Measurements from ENCODE around the gene LRRC1. TPM values are rescaled to one million over a fixed set of nuclear protein-coding genes. Genes with fewer than 3 reads are reported as not detected.

Gene LRRC1
- total RNA-seq, 1 experiment from 2014 or later, result 10.3 TPM

- Histone ChIP-seq H3K79me1 (ENCODE audit: insufficient read depth, low read depth, low read length, poor library complexity, severe bottlenecking) (no peaks in the 10 kb centered on the region), H3K4ac (ENCODE audit: low read depth, low read length) (no peak overlapping the region), H3K4me2 (ENCODE audit: insufficient read depth, insufficient read length, low read length) (no peak overlapping the region), H2AK5ac (ENCODE audit: insufficient read length, low read length) (no peak overlapping the region), H3K27ac (ENCODE audit: insufficient read length, low read depth, low read length) (no peak overlapping the region), H2BK12ac (ENCODE audit: insufficient read length, low read depth, low read length) (no peak overlapping the region), H2BK15ac (ENCODE audit: low read depth, low read length) (no peak overlapping the region), H3K14ac (ENCODE audit: insufficient read depth, low read length) (no peak overlapping the region), H3K9me3 (ENCODE audit: control insufficient read depth, low read depth, low read length) (no peaks in the 10 kb centered on the region), H3K27me3 (ENCODE audit: insufficient read depth, low read length) (no peaks in the 10 kb centered on the region), H3K18ac (ENCODE audit: insufficient read length, low read depth, low read length) (no peak overlapping the region), H3K79me2 (ENCODE audit: insufficient read depth, low read length) (no peaks in the 10 kb centered on the region), H3K23ac (ENCODE audit: insufficient read length, low read depth, low read length) (no peak overlapping the region), H3K9ac (ENCODE audit: extremely low read depth, insufficient read length, low read length) (no peak overlapping the region), H3K4me1 (ENCODE audit: insufficient read depth, low read length) (no peaks in the 10 kb centered on the region), H3K23me2 (ENCODE audit: insufficient read length, low read depth, low read length, poor library complexity, severe bottlenecking) (no peaks in the 10 kb centered on the region), H2BK5ac (ENCODE audit: insufficient read length, low read length) (no peak overlapping the region), H4K91ac (ENCODE audit: insufficient read length, low read depth, low read length) (no peak overlapping the region), H4K5ac (ENCODE audit: insufficient read length, low read depth, low read length) (no peak overlapping the region), H2AFZ (ENCODE audit: low read length) (no peak overlapping the region), H3K56ac (ENCODE audit: insufficient read length, low read depth, low read length) (no peak overlapping the region), H4K8ac (replicated peaks; ENCODE audit: insufficient read length, low read depth, low read length) (no peak overlapping the region), H4K20me1 (ENCODE audit: control insufficient read depth, insufficient read depth, insufficient read length) (no peaks in the 10 kb centered on the region), H2BK120ac (ENCODE audit: low read depth, low read length, poor library complexity, severe bottlenecking) (no peak overlapping the region), H3T11ph (ENCODE audit: low read length) (no peak overlapping the region), H2BK20ac (ENCODE audit: low read depth, low read length, poor library complexity, severe bottlenecking) (no peak overlapping the region)
- H3K9me3 Mint-ChIP-seq, result no peaks in the 10 kb centered on the region
- no peak overlapping the region for H3K27ac Mint-ChIP-seq
- H3K27me3 Mint-ChIP-seq (ENCODE audit: low read depth), result no peaks in the 10 kb centered on the region
- TF ChIP-seq CTCF (conservative IDR thresholded peaks at IDR 0.05), result no peak
- H3K4me3 Mint-ChIP-seq, result no peak overlapping the region
- peaks cover 2 to 3% of the 10 kb centered on the region in 2 experiments; a peak in 3 of 4 replicates for H3K4me1 Mint-ChIP-seq
- H3K36me3 Mint-ChIP-seq (ENCODE audit: insufficient read depth in 1 of 3, low read depth in 3 of 3), result no peaks in the 10 kb centered on the region
- WGBS (ENCODE audit: extremely low coverage, insufficient read length, low lambda C conversion rate), result no CpG with 5 or more reads among the region's 3 CpGs
- no peak for DNase-seq
Observed at GRCh38 chr6:53752440-53752839, 42.4 kb upstream of the LRRC1 start.

Data from H9 (cell line).